SK-N-SH treated with all-trans-retinoic acid at 6 μM for 48 hours (cell line): ENCODE measurements around the gene UST.

Source experiments
- ATAC-seq: fragments of 200-7000 bp; cut with Tn5 transposase; 3 replicates; pipeline ENCODE4 v1.9.1; 2020; ENCODE audit warnings: mild to moderate bottlenecking, moderate library complexity
- ARNTL ChIP-seq: fragments of 450-650 bp; formaldehyde crosslinking; IDR thresholded peaks from 2 replicates; pipeline ENCODE4 v1.5.0; 2020; ENCODE audit warnings: low read depth, mild to moderate bottlenecking, moderate library complexity, borderline replicate concordance
- BACH2 ChIP-seq: fragments of 250-450 bp; sonication (Bioruptor Pico); IDR thresholded peaks from 2 replicates; pipeline ENCODE4 v1.9.0; 2021; ENCODE audit warnings: mild to moderate bottlenecking, borderline replicate concordance
- CSDC2 ChIP-seq: fragments of 250-450 bp; sonication (Bioruptor Pico); IDR thresholded peaks from 2 replicates; pipeline ENCODE4 v1.5.0; 2020; ENCODE audit warnings: mild to moderate bottlenecking, moderate library complexity
- ESRRG ChIP-seq: fragments of 250-450 bp; sonication (Bioruptor Pico); IDR thresholded peaks from 2 replicates; pipeline ENCODE4 v1.6.1; 2021; ENCODE audit warnings: mild to moderate bottlenecking
- GLIS3 ChIP-seq: fragments of 250-450 bp; sonication (Bioruptor Pico); IDR thresholded peaks from 2 replicates; pipeline ENCODE4 v1.5.0; 2020; ENCODE audit warnings: mild to moderate bottlenecking, moderate library complexity
- ISL1 ChIP-seq: fragments of 250-450 bp; sonication (Bioruptor Pico); IDR thresholded peaks from 2 replicates; pipeline ENCODE4 v2.1.2; 2022; ENCODE audit warnings: mild to moderate bottlenecking, moderate library complexity
- OSR1 ChIP-seq: fragments of 250-450 bp; sonication (Bioruptor Pico); IDR thresholded peaks from 2 replicates; pipeline ENCODE4 v1.8.0; 2022; ENCODE audit warnings: moderate library complexity, mild to moderate bottlenecking, inconsistent platforms
- PPARA ChIP-seq: fragments of 250-450 bp; sonication (Bioruptor Pico); IDR thresholded peaks from 2 replicates; pipeline ENCODE4 v1.5.0; 2020; ENCODE audit warnings: mild to moderate bottlenecking, borderline replicate concordance
- RARB ChIP-seq: fragments of 250-450 bp; sonication (Bioruptor Pico); IDR thresholded peaks from 2 replicates; pipeline ENCODE4 v1.8.0; 2021; ENCODE audit warnings: mild to moderate bottlenecking, moderate library complexity
- SNAI2 ChIP-seq: fragments of 250-450 bp; sonication (Bioruptor Pico); IDR thresholded peaks from 2 replicates; pipeline ENCODE4 v1.5.0; 2020; ENCODE audit warnings: mild to moderate bottlenecking, moderate library complexity
- TCF4 ChIP-seq: fragments of 250-450 bp; sonication (Bioruptor Pico); IDR thresholded peaks from 2 replicates; pipeline ENCODE4 v1.8.0; 2021; ENCODE audit warnings: mild to moderate bottlenecking, moderate library complexity, borderline replicate concordance
- ZC3H10 ChIP-seq: fragments of 250-450 bp; sonication (Bioruptor Pico); IDR thresholded peaks from 2 replicates; pipeline ENCODE4 v1.5.1; 2021; ENCODE audit warnings: mild to moderate bottlenecking, moderate library complexity
- ZFP3 ChIP-seq: fragments of 250-450 bp; sonication (Bioruptor Pico); IDR thresholded peaks from 2 replicates; pipeline ENCODE4 v1.5.0; 2020; ENCODE audit warnings: mild to moderate bottlenecking, moderate library complexity
- ZFP30 ChIP-seq: fragments of 450-650 bp; formaldehyde crosslinking; IDR thresholded peaks from 2 replicates; pipeline ENCODE4 v1.5.0; 2022; ENCODE audit warnings: mild to moderate bottlenecking, moderate library complexity
- ZNF565 ChIP-seq: fragments of 450-650 bp; formaldehyde crosslinking; conservative IDR thresholded peaks from 2 replicates; pipeline ENCODE4 v1.5.0; 2020; ENCODE audit warnings: low read depth, mild to moderate bottlenecking, moderate library complexity
- ZNF70 ChIP-seq: fragments of 450-650 bp; formaldehyde crosslinking; IDR thresholded peaks from 2 replicates; pipeline ENCODE4 v1.5.0; 2020; ENCODE audit warnings: mild to moderate bottlenecking, moderate library complexity
- ZNF8 ChIP-seq: fragments of 450-650 bp; formaldehyde crosslinking; IDR thresholded peaks from 2 replicates; pipeline ENCODE4 v1.5.0; 2020; ENCODE audit warnings: mild to moderate bottlenecking, moderate library complexity
- TF ChIP-seq, protein P1 (sequence below): fragments of 250-450 bp; sonication (Bioruptor Pico); IDR thresholded peaks from 2 replicates; pipeline ENCODE4 v1.5.1; 2020; ENCODE audit warnings: low read depth, mild to moderate bottlenecking, moderate library complexity
- TF ChIP-seq, protein P2 (sequence below): fragments of 250-450 bp; sonication (Bioruptor Pico); IDR thresholded peaks from 2 replicates; pipeline ENCODE4 v1.8.0; 2020; ENCODE audit warnings: mild to moderate bottlenecking, moderate library complexity, borderline replicate concordance
- TF ChIP-seq, protein P3 (sequence below): fragments of 250-450 bp; sonication (Bioruptor Pico); IDR thresholded peaks from 2 replicates; pipeline ENCODE4 v1.5.0; 2020; ENCODE audit warnings: mild to moderate bottlenecking, moderate library complexity
- TF ChIP-seq, protein P4 (sequence below): fragments of 250-450 bp; sonication (Bioruptor Pico); IDR thresholded peaks from 2 replicates; pipeline ENCODE4 v1.8.0; 2021; ENCODE audit warnings: low read depth, mild to moderate bottlenecking, moderate library complexity, borderline replicate concordance

UST gene

DNA sequence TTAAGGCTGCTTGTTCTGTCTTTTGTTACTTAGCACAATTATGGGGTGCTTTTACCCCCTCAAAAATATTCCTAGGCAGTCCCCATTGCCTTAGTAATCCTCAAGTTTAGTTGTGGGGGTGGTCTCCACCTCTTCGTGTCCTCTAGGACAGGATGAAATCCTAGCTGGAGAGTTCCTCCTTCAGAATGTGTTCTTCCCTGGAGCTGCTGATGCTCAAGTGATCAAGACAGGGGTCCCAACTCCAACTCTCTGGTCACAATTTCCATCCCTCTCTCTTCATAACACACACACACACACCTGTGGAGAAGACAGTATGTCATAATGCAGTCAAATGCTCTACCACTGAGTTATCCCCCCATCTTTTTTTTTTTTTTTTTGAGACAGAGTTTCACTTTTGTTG, 280.7 kb downstream of the UST start:
- TF ChIP-seq TCF4 (CRISPR knock-in tag) (no peak), ZNF8 (CRISPR knock-in tag) (no peak), ZNF565 (CRISPR knock-in tag) (no peak), BACH2 (CRISPR knock-in tag) (no peak), RARB (CRISPR knock-in tag) (no peak), ZFP30 (CRISPR knock-in tag) (no peak), GLIS3 (CRISPR knock-in tag) (no peak), CSDC2 (CRISPR knock-in tag) (no peak), PPARA (CRISPR knock-in tag) (no peak), ARNTL (CRISPR knock-in tag) (no peak), ZNF70 (CRISPR knock-in tag) (no peak), ZFP3 (CRISPR knock-in tag) (no peak), OSR1 (CRISPR knock-in tag) (no peak)
- TF ChIP-seq, protein P1, sequence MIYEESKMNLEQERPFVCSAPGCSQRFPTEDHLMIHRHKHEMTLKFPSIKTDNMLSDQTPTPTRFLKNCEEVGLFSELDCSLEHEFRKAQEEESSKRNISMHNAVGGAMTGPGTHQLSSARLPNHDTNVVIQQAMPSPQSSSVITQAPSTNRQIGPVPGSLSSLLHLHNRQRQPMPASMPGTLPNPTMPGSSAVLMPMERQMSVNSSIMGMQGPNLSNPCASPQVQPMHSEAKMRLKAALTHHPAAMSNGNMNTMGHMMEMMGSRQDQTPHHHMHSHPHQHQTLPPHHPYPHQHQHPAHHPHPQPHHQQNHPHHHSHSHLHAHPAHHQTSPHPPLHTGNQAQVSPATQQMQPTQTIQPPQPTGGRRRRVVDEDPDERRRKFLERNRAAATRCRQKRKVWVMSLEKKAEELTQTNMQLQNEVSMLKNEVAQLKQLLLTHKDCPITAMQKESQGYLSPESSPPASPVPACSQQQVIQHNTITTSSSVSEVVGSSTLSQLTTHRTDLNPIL (CRISPR knock-in tag), result no peak
- TF ChIP-seq, protein P2, sequence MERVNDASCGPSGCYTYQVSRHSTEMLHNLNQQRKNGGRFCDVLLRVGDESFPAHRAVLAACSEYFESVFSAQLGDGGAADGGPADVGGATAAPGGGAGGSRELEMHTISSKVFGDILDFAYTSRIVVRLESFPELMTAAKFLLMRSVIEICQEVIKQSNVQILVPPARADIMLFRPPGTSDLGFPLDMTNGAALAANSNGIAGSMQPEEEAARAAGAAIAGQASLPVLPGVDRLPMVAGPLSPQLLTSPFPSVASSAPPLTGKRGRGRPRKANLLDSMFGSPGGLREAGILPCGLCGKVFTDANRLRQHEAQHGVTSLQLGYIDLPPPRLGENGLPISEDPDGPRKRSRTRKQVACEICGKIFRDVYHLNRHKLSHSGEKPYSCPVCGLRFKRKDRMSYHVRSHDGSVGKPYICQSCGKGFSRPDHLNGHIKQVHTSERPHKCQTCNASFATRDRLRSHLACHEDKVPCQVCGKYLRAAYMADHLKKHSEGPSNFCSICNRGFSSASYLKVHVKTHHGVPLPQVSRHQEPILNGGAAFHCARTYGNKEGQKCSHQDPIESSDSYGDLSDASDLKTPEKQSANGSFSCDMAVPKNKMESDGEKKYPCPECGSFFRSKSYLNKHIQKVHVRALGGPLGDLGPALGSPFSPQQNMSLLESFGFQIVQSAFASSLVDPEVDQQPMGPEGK (CRISPR knock-in tag), result no peak
- no peak for ATAC-seq

DNA sequence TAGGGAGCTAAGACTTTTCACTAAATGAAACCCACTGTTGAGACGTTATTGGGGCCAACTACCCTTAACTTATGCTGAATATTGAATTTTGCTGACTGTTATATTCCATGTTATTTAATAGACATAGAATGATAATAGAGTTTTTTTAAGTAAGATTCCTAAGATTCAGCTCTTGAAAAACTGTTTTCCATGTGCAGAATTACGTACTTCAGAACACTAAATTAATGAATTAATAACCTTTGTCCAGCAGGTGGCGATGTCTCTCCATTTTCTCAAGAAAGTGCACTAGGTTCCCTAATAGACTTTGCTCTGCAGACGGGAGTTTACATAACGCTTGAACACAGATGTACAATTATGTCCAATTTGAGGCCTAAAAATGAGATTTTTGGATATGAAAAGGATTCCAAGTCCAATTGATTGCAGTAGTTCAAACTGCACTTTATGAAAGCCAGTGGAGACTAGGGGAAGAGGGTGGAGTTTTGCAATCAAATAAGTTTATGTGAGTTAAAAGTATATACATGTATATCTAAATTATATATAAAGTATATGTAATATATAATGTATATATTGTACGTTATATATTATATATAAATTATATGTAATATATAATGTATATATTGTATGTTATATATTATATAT, 282.1 kb downstream of the UST start:
- TF ChIP-seq TCF4 (CRISPR knock-in tag) (peak; percentile 55; the same call in 1 of the 2 replicates), OSR1 (CRISPR knock-in tag) (no peak), ISL1 (CRISPR knock-in tag) (peak; percentile 28; the same call in 1 of the 2 replicates)
- TF ChIP-seq, protein P3, sequence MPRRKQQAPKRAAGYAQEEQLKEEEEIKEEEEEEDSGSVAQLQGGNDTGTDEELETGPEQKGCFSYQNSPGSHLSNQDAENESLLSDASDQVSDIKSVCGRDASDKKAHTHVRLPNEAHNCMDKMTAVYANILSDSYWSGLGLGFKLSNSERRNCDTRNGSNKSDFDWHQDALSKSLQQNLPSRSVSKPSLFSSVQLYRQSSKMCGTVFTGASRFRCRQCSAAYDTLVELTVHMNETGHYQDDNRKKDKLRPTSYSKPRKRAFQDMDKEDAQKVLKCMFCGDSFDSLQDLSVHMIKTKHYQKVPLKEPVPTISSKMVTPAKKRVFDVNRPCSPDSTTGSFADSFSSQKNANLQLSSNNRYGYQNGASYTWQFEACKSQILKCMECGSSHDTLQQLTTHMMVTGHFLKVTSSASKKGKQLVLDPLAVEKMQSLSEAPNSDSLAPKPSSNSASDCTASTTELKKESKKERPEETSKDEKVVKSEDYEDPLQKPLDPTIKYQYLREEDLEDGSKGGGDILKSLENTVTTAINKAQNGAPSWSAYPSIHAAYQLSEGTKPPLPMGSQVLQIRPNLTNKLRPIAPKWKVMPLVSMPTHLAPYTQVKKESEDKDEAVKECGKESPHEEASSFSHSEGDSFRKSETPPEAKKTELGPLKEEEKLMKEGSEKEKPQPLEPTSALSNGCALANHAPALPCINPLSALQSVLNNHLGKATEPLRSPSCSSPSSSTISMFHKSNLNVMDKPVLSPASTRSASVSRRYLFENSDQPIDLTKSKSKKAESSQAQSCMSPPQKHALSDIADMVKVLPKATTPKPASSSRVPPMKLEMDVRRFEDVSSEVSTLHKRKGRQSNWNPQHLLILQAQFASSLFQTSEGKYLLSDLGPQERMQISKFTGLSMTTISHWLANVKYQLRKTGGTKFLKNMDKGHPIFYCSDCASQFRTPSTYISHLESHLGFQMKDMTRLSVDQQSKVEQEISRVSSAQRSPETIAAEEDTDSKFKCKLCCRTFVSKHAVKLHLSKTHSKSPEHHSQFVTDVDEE (CRISPR knock-in tag), result no peak
- peak; percentile 14; the same call in 2 of the 3 replicates for ATAC-seq

- TF ChIP-seq ARNTL (CRISPR knock-in tag) (no peak), ISL1 (CRISPR knock-in tag) (no peak), SNAI2 (CRISPR knock-in tag) (no peak), TCF4 (CRISPR knock-in tag) (no peak), BACH2 (CRISPR knock-in tag) (no peak), ZFP30 (CRISPR knock-in tag) (no peak), RARB (CRISPR knock-in tag) (no peak), ESRRG (no peak), ZC3H10 (no peak), ZFP3 (CRISPR knock-in tag) (no peak)
- TF ChIP-seq, protein P4, sequence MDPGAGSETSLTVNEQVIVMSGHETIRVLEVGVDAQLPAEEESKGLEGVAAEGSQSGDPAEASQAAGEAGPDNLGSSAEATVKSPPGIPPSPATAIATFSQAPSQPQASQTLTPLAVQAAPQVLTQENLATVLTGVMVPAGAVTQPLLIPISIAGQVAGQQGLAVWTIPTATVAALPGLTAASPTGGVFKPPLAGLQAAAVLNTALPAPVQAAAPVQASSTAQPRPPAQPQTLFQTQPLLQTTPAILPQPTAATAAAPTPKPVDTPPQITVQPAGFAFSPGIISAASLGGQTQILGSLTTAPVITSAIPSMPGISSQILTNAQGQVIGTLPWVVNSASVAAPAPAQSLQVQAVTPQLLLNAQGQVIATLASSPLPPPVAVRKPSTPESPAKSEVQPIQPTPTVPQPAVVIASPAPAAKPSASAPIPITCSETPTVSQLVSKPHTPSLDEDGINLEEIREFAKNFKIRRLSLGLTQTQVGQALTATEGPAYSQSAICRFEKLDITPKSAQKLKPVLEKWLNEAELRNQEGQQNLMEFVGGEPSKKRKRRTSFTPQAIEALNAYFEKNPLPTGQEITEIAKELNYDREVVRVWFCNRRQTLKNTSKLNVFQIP (CRISPR knock-in tag), result no peak
- TF ChIP-seq, protein P2 (CRISPR knock-in tag), result no peak
- TF ChIP-seq, protein P3 (CRISPR knock-in tag), result no peak
- no peak for ATAC-seq
Measured at GRCh38 chr6:149031201-149031858, 284.5 kb downstream of the UST start.
